GM10248 (cell line): ENCODE results near the gene ASL.
"Not testable (repeated sequence)": the region's sequence is repeated elsewhere in the genome, so short reads cannot be mapped to it uniquely, and the experiment has no call there.

Experiments
- CTCF ChIA-PET: fragments of 300-600 bp; sonication (Branson Sonifier 250); formaldehyde crosslinking; extraction: SDS; loops from one replicate; lab custom pipeline; 2021; ENCODE audit warnings: antibody characterized with exemption; lab: Yijun Ruan, JAX
- POLR2A ChIA-PET: fragments of 350-650 bp; sonication (Branson Sonifier 250); formaldehyde crosslinking; extraction: SDS; loops from one replicate; lab custom pipeline; 2020; ENCODE audit warnings: antibody characterized with exemption; lab: Yijun Ruan, JAX
- DNase-seq: peaks from one replicate; pipeline ENCODE4 v3.0.0; 2012; ENCODE audit errors: extremely low spot score
- CTCF ChIP-seq: IDR thresholded peaks from 2 replicates; pipeline ENCODE4 v1.5.1; 2012; ENCODE audit warnings: mild to moderate bottlenecking, low read depth; ENCODE audit errors: extremely low read depth, missing control alignments, control extremely low read depth

ASL gene

GRCh38 chr7:66105263-66105748 is 29.7 kb downstream of the ASL start:
- ChIA-PET POLR2A (no interaction called here), CTCF (interaction anchor here (1.0 kb wide), 1 partner anchor 9 kb away, joined by 4 read pairs; the partner anchor contains the start of gene CRCP)
- no peak for TF ChIP-seq CTCF
- no peak for DNase-seq

- not testable (repeated sequence) for DNase-seq
- POLR2A ChIA-PET: interaction anchor here (0.6 kb wide), 1 partner anchor 10 kb away, joined by 3 read pairs; no protein-coding TSS in a partner anchor
- CTCF ChIA-PET: interaction anchor here (1.7 kb wide), 1 partner anchor 32 kb away, joined by 3 read pairs; no protein-coding TSS in a partner anchor
Observed at GRCh38 chr7:66108410-66108809, 32.8 kb downstream of the ASL start.

- ChIA-PET POLR2A (no interaction called here), CTCF (interaction anchor here (1.1 kb wide), 1 partner anchor 31 kb away, joined by 3 read pairs; no protein-coding TSS in a partner anchor)
- no peak for DNase-seq
Observed at GRCh38 chr7:66110856-66111255, 35.2 kb downstream of the ASL start.

GRCh38 chr7:66114743-66115649 is 39.4 kb downstream of the ASL start, which contains the start of gene CRCP:
Gene CRCP, plus strand, starts transcription at chr7:66114847. Its CDS starts 116 bp downstream, at chr7:66114963.
- peak; percentile 92 for DNase-seq
- peak; percentile 11 for TF ChIP-seq CTCF
- CTCF ChIA-PET: interaction anchor here (1.0 to 1.4 kb wide), 2 partner anchors 10 to 379 kb away, joined by 3 to 4 read pairs; no protein-coding TSS in a partner anchor
- POLR2A ChIA-PET: interaction anchor here (1.1 kb wide), 1 partner anchor 39 kb away, joined by 4 read pairs; the partner anchor contains the start of gene ASL

More at GRCh38 chr7:66110856-66111255, 35.2 kb downstream of the ASL start:
- no peak for TF ChIP-seq CTCF

GRCh38 chr7:66116680-66117420 is 41.2 kb downstream of the ASL start:
- CTCF ChIA-PET, DNase-seq, POLR2A ChIA-PET: not testable (repeated sequence)

- no peak for DNase-seq
- TF ChIP-seq CTCF: no peak
- CTCF ChIA-PET: no interaction called here
- POLR2A ChIA-PET: interaction anchor here (0.5 kb wide), 1 partner anchor 10 kb away, joined by 3 read pairs; no protein-coding TSS in a partner anchor
Observed at GRCh38 chr7:66118603-66119002, 43.0 kb downstream of the ASL start.

GRCh38 chr7:66119245-66119850 is 43.7 kb downstream of the ASL start:
- ChIA-PET CTCF (no interaction called here), POLR2A (interaction anchor here (0.5 kb wide), 1 partner anchor 11 kb away, joined by 3 read pairs; no protein-coding TSS in a partner anchor)
- TF ChIP-seq CTCF: no peak
- DNase-seq: no peak
